Epithelial cell of prostate (primary cell): ENCODE data around the gene SLC2A11.
"Not testable (repeated sequence)": the region's sequence is repeated elsewhere in the genome, so short reads cannot be mapped to it uniquely, and the experiment has no call there.

Source experiments
- DNase-seq: peaks from one replicate; pipeline ENCODE4 v3.0.0-alpha.2; 2011; ENCODE audit warnings: low read depth, low spot score
- H3K27ac ChIP-seq: fragments of 450-650 bp; 2 replicates; pipeline ENCODE4 v1.5.1; 2017; ENCODE audit warnings: mild to moderate bottlenecking

The SLC2A11 gene

GRCh38 chr22:23901600-23901999 is 43.9 kb downstream of the SLC2A11 start:
- H3K27ac ChIP-seq = no peak overlapping the region
- DNase-seq = no peak

DNA sequence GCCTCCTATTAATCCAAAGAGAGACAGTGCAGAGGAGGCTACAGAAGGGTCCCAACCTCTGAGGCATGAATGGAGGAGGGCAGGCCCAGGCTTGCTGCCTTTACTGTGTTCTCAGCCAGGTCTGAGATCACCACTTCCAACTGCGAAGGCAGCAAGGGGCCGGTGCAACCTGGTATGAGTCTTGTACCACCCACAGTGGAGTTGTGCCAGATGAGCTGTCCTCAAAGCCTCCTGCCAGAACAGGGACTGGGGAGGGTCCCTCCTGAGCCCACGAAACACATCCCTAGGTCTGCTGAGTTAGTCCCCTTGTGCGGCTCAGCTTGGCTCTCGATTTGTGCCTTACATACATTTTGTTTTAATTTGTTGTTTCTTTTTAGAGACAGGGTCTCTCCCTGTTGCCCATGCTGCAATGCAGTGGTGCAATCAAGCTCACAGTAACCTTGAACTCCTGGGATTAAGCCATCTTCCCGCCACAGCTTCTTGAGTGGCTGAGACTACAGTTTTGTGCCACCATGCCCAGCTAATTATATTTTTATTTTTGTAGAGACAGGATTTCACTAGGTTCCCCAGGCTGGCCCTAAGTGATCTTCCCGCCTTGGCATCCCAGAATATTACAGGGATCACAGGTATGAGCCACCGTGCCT is 45.8 kb downstream of the SLC2A11 start:
- peak; percentile 70 for DNase-seq
- peak overlapping the region; percentile 26 for H3K27ac ChIP-seq

DNA sequence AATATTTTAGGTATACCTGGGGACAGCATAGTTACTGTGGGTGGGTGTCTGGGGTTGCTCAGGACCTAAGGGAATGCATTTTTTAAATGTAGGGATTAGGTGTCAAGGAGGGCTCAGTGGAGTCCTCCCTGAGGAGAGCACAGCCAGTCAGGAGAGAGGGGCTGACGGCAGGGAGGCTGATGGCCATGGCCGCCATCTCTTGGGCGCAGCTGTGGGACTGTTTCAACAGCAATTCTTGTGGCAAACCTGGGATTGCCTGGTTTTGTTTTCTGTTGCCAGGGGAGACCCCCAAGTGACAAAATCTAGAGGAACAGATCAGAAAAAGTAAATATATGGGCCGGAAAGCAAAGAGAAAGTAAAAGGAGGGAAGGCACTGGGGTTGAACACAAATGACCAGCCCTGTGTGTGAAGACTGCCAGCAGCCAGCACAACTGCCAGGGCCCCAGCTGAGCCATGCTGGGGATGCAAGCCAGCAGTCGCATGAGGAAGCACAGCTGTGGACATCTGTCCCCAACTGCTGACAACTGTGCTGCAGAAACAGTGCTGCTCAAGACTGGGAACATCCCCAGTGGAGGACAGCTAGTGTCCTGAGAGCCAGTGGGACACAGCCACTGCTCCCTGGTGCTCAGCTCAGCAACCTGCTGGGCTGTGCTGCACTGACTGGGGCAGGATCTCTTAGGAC is 47.0 kb downstream of the SLC2A11 start:
- H3K27ac ChIP-seq = no peak overlapping the region
- no peak for DNase-seq

GRCh38 chr22:23906641-23907040 is 49.0 kb downstream of the SLC2A11 start:
- no peak for DNase-seq
- H3K27ac ChIP-seq = no peak overlapping the region

DNA sequence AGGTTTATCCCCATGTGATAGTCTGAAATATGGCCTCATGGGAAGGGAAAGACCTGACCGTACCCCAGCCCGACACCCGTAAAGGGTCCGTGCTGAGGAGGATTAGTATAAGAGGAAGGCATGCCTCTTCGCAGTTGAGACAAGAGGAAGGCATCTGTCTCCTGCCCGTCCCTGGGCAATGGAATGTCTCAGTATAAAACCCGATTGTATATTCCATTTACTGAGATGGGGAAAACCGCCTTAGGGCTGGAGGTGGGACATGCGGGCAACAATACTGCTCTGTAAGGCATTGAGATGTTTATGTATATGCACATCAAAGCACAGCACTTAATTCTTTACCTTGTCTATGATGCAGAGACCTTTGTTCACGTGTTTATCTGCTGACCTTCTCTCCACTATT is 49.7 kb downstream of the SLC2A11 start:
- H3K27ac ChIP-seq, DNase-seq: not testable (repeated sequence)

- DNase-seq = no peak
- no peak overlapping the region for H3K27ac ChIP-seq
These were observed 51.0 kb downstream of the SLC2A11 start for GRCh38 chr22:23908587-23909205.

DNA sequence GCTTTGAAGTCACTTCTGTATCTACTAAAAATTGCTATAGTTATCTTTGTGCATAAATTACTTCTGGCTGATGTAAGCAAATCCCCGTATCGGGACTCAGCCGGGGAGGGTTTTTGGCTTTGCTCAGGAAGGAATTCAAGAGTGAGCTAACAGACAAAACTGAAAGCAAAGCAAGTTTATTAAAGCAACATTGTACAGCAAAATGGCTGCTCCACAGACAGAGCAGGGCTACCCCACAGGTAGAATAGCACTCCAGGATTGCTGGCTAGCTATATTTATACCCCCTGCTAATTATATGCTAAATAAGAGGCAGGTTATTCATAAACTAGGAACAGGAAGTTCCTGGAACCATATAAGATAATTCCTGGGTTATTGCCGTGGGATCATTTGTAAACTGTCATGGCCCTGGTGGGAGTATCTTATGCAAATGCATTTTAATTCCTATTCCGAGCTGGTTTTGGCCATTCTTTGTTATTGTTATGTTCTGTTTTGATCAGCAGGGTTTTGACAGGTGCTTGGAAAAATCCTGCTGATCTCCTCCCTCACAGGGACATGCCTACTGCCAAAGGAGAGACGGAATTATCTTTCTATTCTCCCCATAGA is 51.7 kb downstream of the SLC2A11 start:
- H3K27ac ChIP-seq = no peak overlapping the region
- no peak for DNase-seq

DNA sequence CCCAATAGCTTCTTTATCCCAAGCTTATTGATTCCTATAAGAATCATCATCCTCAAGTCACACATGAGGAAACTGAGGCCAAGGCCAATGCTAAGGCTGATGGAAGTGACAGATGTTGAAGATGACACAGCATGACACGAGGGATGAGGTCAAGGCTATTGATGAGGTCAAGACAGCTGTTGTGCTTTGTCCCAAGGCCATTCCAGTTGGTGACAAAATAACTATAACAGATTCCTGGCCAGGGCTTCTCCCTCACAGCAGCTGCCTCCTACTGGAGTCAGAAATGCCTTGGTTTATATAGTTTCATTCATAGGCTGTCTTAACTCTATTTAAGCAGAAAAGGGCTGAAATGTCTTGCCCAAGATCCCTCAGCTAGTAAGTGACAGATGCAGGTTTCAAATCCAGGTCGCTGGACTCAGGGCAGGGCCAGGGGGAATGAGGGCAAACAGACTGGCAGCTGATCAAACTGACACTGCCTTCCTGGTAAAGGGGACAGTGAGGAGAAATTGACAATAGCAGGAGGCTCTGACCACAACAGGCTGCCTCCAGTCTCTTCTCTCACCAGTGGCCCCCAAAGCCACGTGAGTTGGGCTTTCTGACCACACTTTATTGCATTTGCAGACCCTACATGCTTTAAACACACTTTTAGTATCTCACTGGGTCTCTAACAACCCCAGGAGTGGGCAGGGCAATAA is 53.0 kb downstream of the SLC2A11 start:
- H3K27ac ChIP-seq = no peak overlapping the region
- DNase-seq = no peak

- no peak overlapping the region for H3K27ac ChIP-seq
- DNase-seq = no peak
These were observed 53.8 kb downstream of the SLC2A11 start for GRCh38 chr22:23911318-23911980.

DNA sequence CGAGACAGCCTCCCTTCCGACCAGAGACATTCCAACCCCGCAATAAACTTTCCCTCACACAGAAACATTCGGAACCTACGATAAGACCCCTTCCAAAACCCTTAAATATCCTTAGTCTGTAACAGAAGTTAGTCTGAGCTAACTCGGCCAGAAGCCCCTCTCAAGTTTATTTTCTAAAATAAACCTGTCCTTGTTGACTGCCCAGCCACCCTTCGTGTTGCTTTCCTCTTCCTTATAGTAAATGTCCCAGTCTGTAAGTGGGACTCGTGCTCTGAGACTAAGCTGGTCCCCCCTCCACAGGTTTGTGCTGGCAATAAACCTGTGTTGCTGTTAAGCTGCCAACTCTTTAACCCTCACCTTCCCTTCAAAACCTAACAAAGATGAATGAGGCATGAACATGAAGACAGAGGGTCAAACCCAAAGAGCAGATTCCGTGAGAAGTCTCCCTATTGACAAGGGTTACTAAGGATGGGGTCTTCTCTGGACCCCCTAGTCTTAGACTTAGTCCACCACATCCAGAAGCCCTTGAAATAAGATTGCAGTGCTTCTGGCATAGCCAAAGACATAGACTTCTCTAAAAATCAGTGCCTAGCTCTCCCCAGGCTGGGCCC is 54.7 kb downstream of the SLC2A11 start:
- no peak overlapping the region for H3K27ac ChIP-seq
- no peak for DNase-seq

GRCh38 chr22:23913306-23913660 is 55.6 kb downstream of the SLC2A11 start:
- peak overlapping the region; percentile 57 for H3K27ac ChIP-seq
- no peak for DNase-seq

DNA sequence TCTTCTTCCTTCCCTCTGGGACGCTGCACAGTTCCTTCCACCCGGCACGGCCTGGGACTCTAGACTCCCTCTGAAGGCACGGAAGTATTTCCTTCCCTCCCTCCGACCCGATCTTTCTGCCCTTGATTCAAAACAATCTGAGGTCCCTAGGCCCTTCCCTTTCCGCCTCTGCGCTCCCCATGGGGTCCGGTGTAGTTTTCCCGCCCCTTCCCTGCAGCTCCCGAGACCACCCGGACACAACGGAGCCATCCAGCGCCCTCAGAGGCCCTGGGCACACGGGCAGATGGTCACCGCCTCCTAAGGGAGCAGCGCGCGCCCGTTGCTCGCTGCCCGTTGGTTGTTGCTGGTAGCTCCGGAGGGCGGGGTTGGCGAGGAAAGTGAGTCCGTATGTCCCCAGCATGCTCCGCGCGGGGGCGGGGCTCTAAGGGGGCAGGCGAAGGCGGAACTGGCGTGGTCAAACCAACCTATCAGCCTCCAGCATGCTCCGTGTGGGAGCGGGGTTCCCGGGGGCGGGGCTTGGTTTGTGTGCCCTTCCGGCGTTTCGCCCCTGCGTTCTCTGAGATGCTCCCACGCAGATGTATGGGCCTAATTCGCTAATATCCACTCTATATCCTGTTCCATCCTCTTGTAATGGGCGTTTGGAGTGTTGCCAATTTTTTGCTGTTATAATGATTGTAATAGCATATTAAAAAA is 56.1 kb downstream of the SLC2A11 start:
- peak; percentile 89 for DNase-seq
- peak overlapping the region; percentile 57 for H3K27ac ChIP-seq

DNA sequence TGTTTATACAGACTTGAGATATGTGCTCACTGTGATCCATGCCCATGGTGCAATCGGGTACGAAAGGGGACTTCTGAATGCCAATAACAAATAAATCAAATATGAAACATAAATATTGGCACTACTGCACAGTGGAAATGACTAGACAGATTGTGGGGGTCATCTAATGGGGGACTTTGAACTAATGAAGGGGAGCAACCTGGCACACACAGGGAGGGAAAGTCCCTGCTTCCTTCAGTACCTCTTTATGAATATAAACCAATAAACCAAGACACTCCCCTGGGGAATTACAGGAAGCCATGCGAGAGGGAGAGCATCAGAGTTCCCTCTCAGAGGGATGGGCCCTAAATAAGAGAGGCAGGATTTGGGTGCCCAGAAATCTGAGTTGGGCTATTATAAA is 57.6 kb downstream of the SLC2A11 start:
- H3K27ac ChIP-seq = no peak overlapping the region
- no peak for DNase-seq

DNA sequence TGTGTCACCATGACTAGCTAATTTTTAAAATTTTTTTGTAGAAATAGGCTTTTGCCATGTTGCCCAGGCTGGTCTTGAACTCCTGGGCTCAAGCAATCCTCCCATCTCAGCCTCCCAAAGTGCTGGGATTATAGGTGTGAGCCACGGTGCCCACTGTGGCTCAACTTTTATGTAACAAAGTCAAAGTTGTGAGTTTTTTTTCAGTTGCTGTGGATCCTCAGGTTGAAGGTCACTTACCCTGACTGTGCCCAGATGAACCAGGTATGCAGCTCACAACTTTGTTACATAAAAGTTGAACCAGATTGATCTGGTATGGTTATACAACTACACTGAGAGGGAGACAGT is 62.6 kb downstream of the SLC2A11 start:
- not testable (repeated sequence) for H3K27ac ChIP-seq, DNase-seq

DNA sequence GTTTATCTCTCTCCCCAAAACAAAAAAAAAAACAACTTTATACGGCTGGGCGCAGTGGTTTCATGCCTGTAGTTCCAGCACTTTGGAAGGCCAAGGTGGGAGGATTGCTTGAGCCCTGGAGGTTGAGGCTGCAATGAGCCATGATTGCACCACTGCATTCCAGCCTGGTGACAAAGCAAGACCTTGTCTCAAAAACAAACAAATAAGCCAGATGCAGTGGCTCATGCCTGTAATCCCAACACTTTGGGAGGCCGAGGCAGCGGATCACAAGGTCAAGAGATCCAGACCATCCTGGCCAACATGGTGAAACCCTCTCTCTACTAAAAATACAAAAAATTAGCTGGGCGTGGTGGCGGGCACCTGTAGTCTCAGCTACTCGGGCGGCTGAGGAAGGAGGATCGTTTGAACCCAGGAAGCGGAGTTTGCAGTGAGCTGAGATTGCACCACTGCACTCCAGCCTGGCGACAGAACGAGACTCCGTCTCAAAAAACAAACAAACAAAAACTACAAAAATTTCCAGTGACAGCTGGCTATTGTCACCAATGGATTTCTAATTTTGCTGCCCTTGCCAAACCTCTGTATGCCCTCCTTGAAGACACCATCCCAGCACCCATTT is 64.0 kb downstream of the SLC2A11 start:
- H3K27ac ChIP-seq, DNase-seq: not testable (repeated sequence)

DNA sequence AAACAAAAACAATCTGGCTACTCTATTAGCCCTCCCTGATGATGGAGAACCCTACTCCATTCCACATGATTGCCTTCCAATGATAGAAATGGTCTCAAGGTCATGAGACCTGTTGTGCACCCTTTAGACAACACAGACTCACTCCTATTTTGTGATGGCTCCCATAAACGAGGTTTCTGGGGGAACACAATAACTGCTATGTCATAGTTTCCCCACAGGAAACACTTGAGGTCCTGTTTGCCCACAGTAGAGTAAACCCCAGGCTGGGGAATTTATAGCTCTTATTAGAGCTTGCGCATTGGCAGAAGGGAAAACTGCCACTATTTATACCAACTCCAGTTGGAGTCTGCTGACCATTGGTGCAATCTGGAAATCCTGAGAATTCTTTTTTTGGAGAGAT is 65.2 kb downstream of the SLC2A11 start:
- DNase-seq = no peak
- H3K27ac ChIP-seq = no peak overlapping the region

DNA sequence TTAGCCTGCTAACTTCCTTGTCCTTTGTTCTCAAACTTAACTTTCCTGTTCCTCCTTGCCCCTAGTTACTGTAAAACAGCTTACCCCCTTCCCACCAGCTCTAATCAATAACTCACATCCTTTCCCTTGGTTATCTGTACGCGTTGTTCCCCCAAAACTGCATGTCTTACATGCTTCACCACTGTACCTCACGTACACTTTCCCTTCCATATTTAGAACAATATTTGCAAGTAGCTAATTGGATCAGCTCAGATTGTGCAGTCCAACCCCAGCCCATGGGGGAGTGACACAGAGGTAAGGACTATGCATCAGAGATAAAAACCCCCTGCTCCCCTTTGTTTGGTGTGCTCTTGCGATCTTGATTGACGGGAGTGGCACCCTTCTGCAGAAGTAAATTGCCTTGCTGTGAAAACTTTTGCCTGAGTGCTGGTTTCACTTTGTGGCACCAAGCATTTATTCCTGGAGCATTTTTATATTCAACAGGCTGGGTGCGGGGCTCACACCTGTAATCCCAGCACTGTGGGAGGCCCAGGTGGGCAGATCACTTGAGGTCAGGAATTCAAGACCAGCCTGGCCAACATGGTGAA is 67.4 kb downstream of the SLC2A11 start:
- DNase-seq = no peak
- H3K27ac ChIP-seq = no peak overlapping the region

GRCh38 chr22:23926561-23926960 is 68.9 kb downstream of the SLC2A11 start:
- no peak for DNase-seq
- H3K27ac ChIP-seq = no peak overlapping the region
